GM12878 (cell line): ENCODE measurements around the gene SSR2. TPM values are rescaled to one million over a fixed set of nuclear protein-coding genes. Genes with fewer than 3 reads are reported as not detected.
A peak's percentile ranks its signal among the peaks of the same experiment; 100 is the strongest.

ENCODE experiments used
- ATAC-seq: fragments of 200-7000 bp; cut with Tn5 transposase; 3 replicates; pipeline ENCODE4 v1.9.1; 2020; ENCODE audit warnings: mild to moderate bottlenecking, moderate library complexity
- BruUV-seq: library from RNA; stranded (reverse); fragments of 400-500 nt; replicated peaks from 2 replicates; lab custom pipeline; 2021; lab: Mats Ljungman, UMichigan
- CTCF ChIA-PET: fragments of 300-600 bp; sonication (Branson Sonifier 250); formaldehyde crosslinking; extraction: SDS; loops from one replicate; lab custom pipeline; 2021; ENCODE audit warnings: inconsistent platforms; lab: Yijun Ruan, JAX
- POLR2A ChIA-PET: fragments of 350-600 bp; formaldehyde crosslinking; extraction: SDS; loops from one replicate; lab custom pipeline; 2021; ENCODE audit warnings: inconsistent platforms; lab: Charles Lee
- RAD21 ChIA-PET: fragments of 300-600 bp; sonication (Branson Sonifier 250); formaldehyde crosslinking; loops from one replicate; lab custom pipeline; 2023; ENCODE audit warnings: antibody characterized with exemption; ENCODE audit not compliant: unreplicated experiment; lab: Charles Lee
- SMC1A ChIA-PET: fragments of 300-600 bp; sonication (Branson Sonifier 250); formaldehyde crosslinking; loops from one replicate; lab custom pipeline; 2023; ENCODE audit not compliant: unreplicated experiment, uncharacterized antibody; lab: Charles Lee
- DNase-seq: peaks from one replicate; pipeline ENCODE4 v3.0.0-alpha.2; 2011; ENCODE audit warnings: low read depth, low spot score
- FAIRE-seq: peaks from 3 replicates; lab custom pipeline; 2011; peaks lifted over from hg19 to GRCh38; lab: Jason Lieb, UNC
- H2AFZ ChIP-seq: 2 replicates; pipeline ENCODE4 v1.6.0; 2011; ENCODE audit warnings: low read depth, low read length, control low read depth; ENCODE audit not compliant: control insufficient read depth
- H3K27ac ChIP-seq: 2 replicates; pipeline ENCODE4 v1.5.1; 2011; ENCODE audit warnings: control low read depth; ENCODE audit not compliant: control insufficient read depth, insufficient read depth
- H3K27me3 ChIP-seq, 2 experiments: replicated peaks in 1 of 2; 2 replicates each; pipeline versions ENCODE4 v1.6.0 to v1.6.1; 2011; ENCODE audit warnings: low read length in 1 of 2; ENCODE audit not compliant: control insufficient read depth in 2 of 2, insufficient read depth in 2 of 2
- H3K36me3 ChIP-seq, 2 experiments: 2 replicates each; pipeline ENCODE4 v1.5.1; 2011; ENCODE audit warnings: low read length in 1 of 2; ENCODE audit not compliant: control insufficient read depth in 2 of 2, insufficient read depth in 2 of 2
- H3K4me1 ChIP-seq: 2 replicates; pipeline ENCODE4 v1.6.1; 2011; ENCODE audit warnings: mild to moderate bottlenecking, low read length, moderate library complexity, mixed read lengths; ENCODE audit not compliant: control insufficient read depth, insufficient read depth
- H3K4me2 ChIP-seq: 2 replicates; pipeline ENCODE4 v1.6.0; 2011; ENCODE audit warnings: control low read depth; ENCODE audit not compliant: control insufficient read depth, insufficient read depth
- H3K4me3 ChIP-seq: fragments of 200-600 bp; sonication (generic); 2 replicates; pipeline ENCODE4 v1.5.1; 2016
- H3K79me2 ChIP-seq: 2 replicates; pipeline ENCODE4 v1.6.0; 2011; ENCODE audit warnings: low read length; ENCODE audit not compliant: control insufficient read depth, insufficient read depth
- H3K9ac ChIP-seq: 2 replicates; pipeline ENCODE4 v1.8.0; 2011; ENCODE audit warnings: low read length, control low read depth, mixed read lengths; ENCODE audit not compliant: control insufficient read depth, insufficient read depth
- H3K9me3 ChIP-seq: replicated peaks from 3 replicates; pipeline ENCODE4 v1.5.1; 2011; ENCODE audit warnings: mild to moderate bottlenecking, low read length; ENCODE audit not compliant: control insufficient read depth, insufficient read depth
- H4K20me1 ChIP-seq: 2 replicates; pipeline ENCODE4 v1.6.0; 2011; ENCODE audit not compliant: control insufficient read depth, insufficient read depth
- HDAC6 ChIP-seq: fragments of 200-600 bp; sonication (generic); IDR thresholded peaks from one replicate; pipeline ENCODE4 v1.8.0; 2017; ENCODE audit warnings: antibody characterized with exemption; ENCODE audit not compliant: unreplicated experiment
- HDGF ChIP-seq: fragments of 450-650 bp; IDR thresholded peaks from 2 replicates; pipeline ENCODE4 v1.6.1; 2016; ENCODE audit warnings: antibody characterized with exemption
- SPI1 ChIP-seq: IDR thresholded peaks from 2 replicates; pipeline ENCODE4 v1.6.1; 2011; ENCODE audit warnings: low read depth, mild to moderate bottlenecking, low read length, moderate library complexity, borderline replicate concordance; ENCODE audit not compliant: insufficient read depth
- WGBS: methylation state at CpG from one replicate; pipeline ENCODE4 v1.1.6; 2016; ENCODE audit warnings: low lambda C conversion rate; ENCODE audit not compliant: insufficient replicate concordance, insufficient coverage; ENCODE audit errors: missing lambda C conversion rate; 5-methylcytosine and 5-hydroxymethylcytosine counted together
- in situ Hi-C: fragments of 300-500 bp; cut with MboI; formaldehyde crosslinking; loops from 9 replicates; pipeline ENCODE4 v1.14.3; 2018; ENCODE audit warnings: mixed read lengths
- intact Hi-C: fragments of 100-400 bp; cut with micrococcal nuclease; formaldehyde crosslinking; loops from one replicate; pipeline ENCODE4 v1.14.2; 2022; ENCODE audit not compliant: unreplicated experiment
- polyA plus RNA-seq, 11 experiments: library from polyadenylated mRNA; depleted of rRNA in 4 of 11; unstranded in 6 of 11; stranded (reverse) in 5 of 11; fragments of >200 nt; fragmentation: Nextera tagmentation in 4 of 11; fragmentation: Illumina TruSeq in 1 of 11; extraction: Ambion mirVana in 4 of 11; extraction: Trizol in 1 of 11; gene quantifications; 1 replicate in 1 of 11; 2 replicates in 10 of 11; pipeline versions ENCODE4 v1.2.1 to v1.2.3, GENCODE V29; 2011 to 2016; ENCODE audit warnings: inconsistent platforms in 2 of 11, missing spikeins in 2 of 11, low read depth in 1 of 11
- total RNA-seq, 4 experiments: library from RNA; depleted of rRNA in 3 of 4; stranded (reverse); fragments of >200 nt in 3 of 4; fragmentation: Illumina TruSeq in 1 of 4; extraction: Trizol in 1 of 4; gene quantifications; 2 replicates each; pipeline versions ENCODE4 v1.2.1 to v1.2.3, GENCODE V29; 2013 to 2021
- TF ChIP-seq, protein P1 (sequence below): fragments of 450-650 bp; IDR thresholded peaks from 2 replicates; pipeline ENCODE4 v1.6.1; 2016; ENCODE audit warnings: mild to moderate bottlenecking, moderate library complexity, borderline replicate concordance

Gene SSR2
- total and polyA plus RNA-seq, 10 of the 15 experiments (the other 5 are each of a cell fraction or from before 2014, with no cell fraction given) = 207 to 553 (median 315) TPM

GRCh38 chr1:155968051-155968400 is 52.7 kb downstream of the SSR2 start (continued):
- TF ChIP-seq, protein P1, sequence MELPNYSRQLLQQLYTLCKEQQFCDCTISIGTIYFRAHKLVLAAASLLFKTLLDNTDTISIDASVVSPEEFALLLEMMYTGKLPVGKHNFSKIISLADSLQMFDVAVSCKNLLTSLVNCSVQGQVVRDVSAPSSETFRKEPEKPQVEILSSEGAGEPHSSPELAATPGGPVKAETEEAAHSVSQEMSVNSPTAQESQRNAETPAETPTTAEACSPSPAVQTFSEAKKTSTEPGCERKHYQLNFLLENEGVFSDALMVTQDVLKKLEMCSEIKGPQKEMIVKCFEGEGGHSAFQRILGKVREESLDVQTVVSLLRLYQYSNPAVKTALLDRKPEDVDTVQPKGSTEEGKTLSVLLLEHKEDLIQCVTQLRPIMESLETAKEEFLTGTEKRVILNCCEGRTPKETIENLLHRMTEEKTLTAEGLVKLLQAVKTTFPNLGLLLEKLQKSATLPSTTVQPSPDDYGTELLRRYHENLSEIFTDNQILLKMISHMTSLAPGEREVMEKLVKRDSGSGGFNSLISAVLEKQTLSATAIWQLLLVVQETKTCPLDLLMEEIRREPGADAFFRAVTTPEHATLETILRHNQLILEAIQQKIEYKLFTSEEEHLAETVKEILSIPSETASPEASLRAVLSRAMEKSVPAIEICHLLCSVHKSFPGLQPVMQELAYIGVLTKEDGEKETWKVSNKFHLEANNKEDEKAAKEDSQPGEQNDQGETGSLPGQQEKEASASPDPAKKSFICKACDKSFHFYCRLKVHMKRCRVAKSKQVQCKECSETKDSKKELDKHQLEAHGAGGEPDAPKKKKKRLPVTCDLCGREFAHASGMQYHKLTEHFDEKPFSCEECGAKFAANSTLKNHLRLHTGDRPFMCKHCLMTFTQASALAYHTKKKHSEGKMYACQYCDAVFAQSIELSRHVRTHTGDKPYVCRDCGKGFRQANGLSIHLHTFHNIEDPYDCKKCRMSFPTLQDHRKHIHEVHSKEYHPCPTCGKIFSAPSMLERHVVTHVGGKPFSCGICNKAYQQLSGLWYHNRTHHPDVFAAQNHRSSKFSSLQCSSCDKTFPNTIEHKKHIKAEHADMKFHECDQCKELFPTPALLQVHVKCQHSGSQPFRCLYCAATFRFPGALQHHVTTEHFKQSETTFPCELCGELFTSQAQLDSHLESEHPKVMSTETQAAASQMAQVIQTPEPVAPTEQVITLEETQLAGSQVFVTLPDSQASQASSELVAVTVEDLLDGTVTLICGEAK = peak; percentile 64; the same call in 1 of the 2 replicates

- Histone ChIP-seq H3K9ac (no peak overlapping the region), H4K20me1 (peaks cover 8% of the 10 kb centered on the region), H3K4me2 (peak overlapping the region; percentile 54; the same call in 1 of the 2 replicates), H3K27me3 (no peaks in the 10 kb centered on the region), H2AFZ (no peak overlapping the region), H3K79me2 (peaks cover 55% of the 10 kb centered on the region), H3K4me1 (peaks cover 53% of the 10 kb centered on the region), H3K4me3 (no peak overlapping the region), H3K9me3 (no peaks in the 10 kb centered on the region), H3K27ac (no peak overlapping the region; the same call in 1 of the 2 replicates), H3K36me3 (peaks cover 35 to 55% of the 10 kb centered on the region in 2 experiments)
- 81% methylated on average over 13 of the region's 13 CpGs for WGBS
- in situ Hi-C loops (no loop called here), intact Hi-C loops (no loop called here)
- ATAC-seq (no peak), FAIRE-seq (no peak), DNase-seq (no peak)
- ChIA-PET POLR2A (interaction anchor here (0.5 to 2.2 kb wide), 10 partner anchors 9 to 86 kb away, joined by 3 to 20 read pairs (median 5); partner anchors contain the start of genes ARHGEF2 and UBQLN4), SMC1A (interaction anchor here (0.6 to 2.8 kb wide), 9 partner anchors 9 to 136 kb away, joined by 3 to 13 read pairs (median 6); partner anchors contain the start of gene ARHGEF2), CTCF (interaction anchor here (0.5 to 4.5 kb wide), 10 partner anchors 7 to 106 kb away, joined by 3 to 54 read pairs (median 3); partner anchors contain the start of gene ARHGEF2), RAD21 (interaction anchor here (0.8 to 1.3 kb wide), 5 partner anchors 10 to 148 kb away, joined by 3 read pairs; partner anchors contain the start of gene ARHGEF2)
- TF ChIP-seq HDAC6 (no peak), HDGF (peak; percentile 50), SPI1 (peak; percentile 15; the same call in 1 of the 2 replicates)
- BruUV-seq = no TSS peak
These were observed 53.3 kb downstream of the SSR2 start for GRCh38 chr1:155967341-155968050.
